GM12875 (cell line): ENCODE results near the gene NLGN4X.

ENCODE experiments used
- H3K4me3 ChIP-seq: one replicate; pipeline ENCODE4 v1.5.1; 2011; ENCODE audit warnings: low read depth, low read length, control low read depth
- TF ChIP-seq, protein P1 (sequence below): IDR thresholded peaks from 2 replicates; pipeline ENCODE4 v1.5.1; 2011; ENCODE audit warnings: low read depth, mild to moderate bottlenecking, control low read depth, inconsistent platforms, low read length, moderate library complexity, borderline replicate concordance; ENCODE audit not compliant: insufficient read depth

The NLGN4X gene

DNA sequence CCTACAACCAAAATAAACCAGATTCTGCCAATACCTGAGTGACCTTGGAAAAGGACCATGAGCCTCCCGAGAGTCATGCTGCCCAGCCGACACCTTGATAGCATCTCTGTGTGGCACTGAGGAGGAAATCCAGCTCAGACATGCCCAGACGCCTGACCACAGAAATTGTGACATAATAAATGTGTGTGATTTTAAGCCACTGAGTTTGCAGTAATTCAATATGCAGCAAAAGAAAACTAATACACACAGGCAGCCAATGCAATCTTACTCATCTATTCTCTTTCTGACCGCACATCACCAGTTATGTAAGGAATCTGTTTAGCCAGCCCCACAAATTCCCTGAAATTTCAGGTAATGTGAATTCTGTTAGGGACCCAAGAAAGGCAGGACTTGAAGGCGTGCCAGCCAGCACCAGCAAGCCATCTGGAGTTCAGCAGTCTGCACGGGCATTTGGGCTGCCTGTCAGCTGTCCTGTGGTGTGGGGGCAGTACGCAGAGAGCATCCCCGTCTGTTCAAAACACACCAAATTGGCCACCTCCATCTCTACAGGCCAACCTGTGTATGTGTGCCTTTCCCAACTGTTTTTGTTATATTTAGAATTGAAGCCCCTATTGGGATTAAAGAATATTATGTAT, 176.4 kb downstream of the NLGN4X start:
- no peak overlapping the region for H3K4me3 ChIP-seq
- TF ChIP-seq, protein P1, sequence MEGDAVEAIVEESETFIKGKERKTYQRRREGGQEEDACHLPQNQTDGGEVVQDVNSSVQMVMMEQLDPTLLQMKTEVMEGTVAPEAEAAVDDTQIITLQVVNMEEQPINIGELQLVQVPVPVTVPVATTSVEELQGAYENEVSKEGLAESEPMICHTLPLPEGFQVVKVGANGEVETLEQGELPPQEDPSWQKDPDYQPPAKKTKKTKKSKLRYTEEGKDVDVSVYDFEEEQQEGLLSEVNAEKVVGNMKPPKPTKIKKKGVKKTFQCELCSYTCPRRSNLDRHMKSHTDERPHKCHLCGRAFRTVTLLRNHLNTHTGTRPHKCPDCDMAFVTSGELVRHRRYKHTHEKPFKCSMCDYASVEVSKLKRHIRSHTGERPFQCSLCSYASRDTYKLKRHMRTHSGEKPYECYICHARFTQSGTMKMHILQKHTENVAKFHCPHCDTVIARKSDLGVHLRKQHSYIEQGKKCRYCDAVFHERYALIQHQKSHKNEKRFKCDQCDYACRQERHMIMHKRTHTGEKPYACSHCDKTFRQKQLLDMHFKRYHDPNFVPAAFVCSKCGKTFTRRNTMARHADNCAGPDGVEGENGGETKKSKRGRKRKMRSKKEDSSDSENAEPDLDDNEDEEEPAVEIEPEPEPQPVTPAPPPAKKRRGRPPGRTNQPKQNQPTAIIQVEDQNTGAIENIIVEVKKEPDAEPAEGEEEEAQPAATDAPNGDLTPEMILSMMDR = no peak

- H3K4me3 ChIP-seq = no peak overlapping the region
- TF ChIP-seq, protein P1 = no peak
These were observed 179.5 kb downstream of the NLGN4X start for GRCh38 chrX:6049132-6049531.

GRCh38 chrX:6041630-6042029, 187.0 kb downstream of the NLGN4X start:
- TF ChIP-seq, protein P1 = no peak
- no peak overlapping the region for H3K4me3 ChIP-seq

DNA sequence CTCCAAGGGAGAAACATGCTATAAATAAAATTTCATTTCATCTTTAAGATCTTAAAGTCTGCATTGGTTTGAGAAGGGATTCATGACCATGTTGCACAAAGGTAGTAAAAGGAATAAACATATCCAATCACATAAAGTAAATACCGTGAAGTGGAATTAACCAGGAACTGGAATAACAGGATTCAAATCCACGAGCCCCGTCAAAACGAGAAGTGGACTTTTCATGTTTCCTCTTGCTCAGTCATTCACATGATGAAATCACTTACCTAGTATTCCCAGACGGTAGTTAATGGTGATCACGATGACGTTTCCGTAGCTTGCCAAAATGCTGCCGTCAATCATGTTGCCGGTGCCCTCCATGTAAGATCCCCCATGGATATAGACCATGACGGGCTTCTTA, 199.7 kb downstream of the NLGN4X start:
- no peak overlapping the region for H3K4me3 ChIP-seq
- TF ChIP-seq, protein P1 = no peak

DNA sequence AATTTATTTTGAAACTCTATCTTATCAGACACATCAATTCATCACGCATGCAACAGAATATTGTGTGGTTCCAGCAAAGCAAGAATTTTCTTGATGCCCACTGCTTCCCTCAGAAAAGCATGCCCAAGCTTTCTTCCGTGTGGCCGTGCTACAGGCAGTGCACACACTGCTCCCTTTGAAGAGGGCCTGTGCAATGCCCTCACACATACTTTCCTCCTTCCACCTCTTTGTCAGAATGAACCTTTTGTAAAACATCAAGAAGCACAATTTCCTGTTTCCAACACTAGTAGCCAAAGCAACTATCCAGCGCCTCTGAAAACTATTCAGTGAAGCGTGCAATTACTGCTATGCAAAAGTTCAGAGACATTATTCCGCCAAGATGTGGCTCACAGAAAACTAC, 201.7 kb downstream of the NLGN4X start:
- no peak overlapping the region for H3K4me3 ChIP-seq
- TF ChIP-seq, protein P1 = no peak

DNA sequence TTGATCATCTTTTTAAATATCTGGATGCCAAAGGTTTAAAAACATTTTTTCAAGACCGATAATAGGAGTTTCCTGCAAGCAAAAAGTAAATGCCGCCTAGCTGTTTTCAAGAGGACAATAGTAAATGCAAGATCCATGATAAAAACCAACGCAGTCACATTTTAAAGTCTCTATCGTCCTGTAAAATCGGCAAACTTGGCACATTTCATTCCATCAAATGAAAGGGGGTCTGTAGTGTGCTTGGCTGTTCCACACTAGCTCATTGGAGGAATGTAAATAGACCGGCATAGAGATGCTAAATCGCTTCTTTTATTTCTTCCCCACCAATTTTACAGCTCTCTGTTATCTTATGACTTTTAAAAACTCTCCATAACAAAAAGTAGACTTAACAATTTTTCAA, 202.2 kb downstream of the NLGN4X start:
- no peak overlapping the region for H3K4me3 ChIP-seq
- TF ChIP-seq, protein P1 = no peak

DNA sequence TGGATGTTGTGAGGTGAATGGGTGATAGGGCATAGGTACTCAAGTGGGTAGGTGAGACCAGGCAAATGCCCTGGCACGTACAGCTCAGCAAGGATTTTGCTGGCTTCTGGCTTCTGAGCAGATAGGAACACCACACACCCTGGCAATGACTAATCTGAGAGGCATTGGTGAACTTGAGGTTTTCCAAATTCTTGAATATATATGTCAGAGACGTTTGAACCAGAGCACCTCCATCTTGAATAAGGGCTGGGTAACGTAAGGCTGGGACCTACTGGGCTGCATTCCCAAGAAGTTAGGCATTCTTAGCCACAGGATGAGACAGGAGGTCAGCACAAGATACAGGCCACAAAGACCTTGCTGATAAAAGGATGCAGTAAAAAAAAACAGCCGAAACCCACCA, 204.5 kb downstream of the NLGN4X start:
- no peak overlapping the region for H3K4me3 ChIP-seq
- TF ChIP-seq, protein P1 = no peak
